ENCODE measurements around the gene DNAH7. TPM values are rescaled to one million over a fixed set of nuclear protein-coding genes. Genes with fewer than 3 reads are reported as not detected.

The DNAH7 gene
- total and polyA plus RNA-seq, 2 donors (not counting 1 experiment from before 2014, with no cell fraction given), result 0.37 to 0.99 TPM

DNA sequence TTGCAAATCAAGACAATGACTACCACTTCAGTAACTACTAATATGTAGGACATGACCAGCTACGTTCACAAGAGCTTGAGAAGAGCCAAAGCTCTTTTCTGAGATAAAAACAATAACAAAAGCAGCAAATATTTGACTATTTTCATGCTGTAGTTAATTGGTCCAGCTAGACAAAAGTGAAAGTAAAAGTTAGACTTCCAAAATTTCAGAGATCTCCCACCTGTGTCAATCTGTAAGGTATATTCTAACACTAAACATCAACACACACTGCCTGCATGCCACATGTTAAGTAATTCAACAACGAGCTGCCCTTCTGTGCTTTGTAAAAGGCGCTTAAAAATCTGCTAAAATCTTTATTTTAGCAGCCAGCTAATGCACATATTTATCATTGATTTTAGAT, 225.7 kb downstream of the DNAH7 start:
- Histone ChIP-seq H3K4me1 (ENCODE audit: control insufficient read depth, extremely low read depth, insufficient read depth, low read length) (no peaks in the 10 kb centered on the region), H3K36me3 (ENCODE audit: control insufficient read depth, insufficient read depth, low read length) (no peaks in the 10 kb centered on the region), H3K9ac (ENCODE audit: insufficient read depth, low read length) (no peak overlapping the region), H3K27me3 (ENCODE audit: control insufficient read depth, insufficient read depth, low read length) (no peaks in the 10 kb centered on the region), H3K4me3 (replicated peaks in 1 of 4; ENCODE audit: control extremely low read depth in 1 of 4, insufficient read depth in 1 of 4, low read depth in 3 of 4, low read length in 4 of 4) (peak overlapping the region in 2 of 4 experiments; percentile 0 to 17), H3K27ac (ENCODE audit: insufficient read depth, low read length) (no peak overlapping the region), H3K9me3 (ENCODE audit: control insufficient read depth, insufficient read depth, low read depth, low read length) (no peaks in the 10 kb centered on the region), H4K20me1 (ENCODE audit: control insufficient read depth, extremely low read depth, insufficient read depth, low read length) (no peaks in the 10 kb centered on the region), H2AFZ (ENCODE audit: low read length) (peak overlapping the region; percentile 46), H3K79me2 (ENCODE audit: control insufficient read depth, insufficient read depth, low read length) (no peaks in the 10 kb centered on the region), H3K4me2 (ENCODE audit: extremely low read depth, insufficient read depth, low read length) (peak overlapping the region; percentile 36)
- DNase-seq (ENCODE audit: low read depth in 2 of 2), result no peak
- TF ChIP-seq EZH2 (IDR thresholded peaks at IDR 0.05; ENCODE audit: low read length, missing control alignments), result no peak
- TF ChIP-seq, protein P1, sequence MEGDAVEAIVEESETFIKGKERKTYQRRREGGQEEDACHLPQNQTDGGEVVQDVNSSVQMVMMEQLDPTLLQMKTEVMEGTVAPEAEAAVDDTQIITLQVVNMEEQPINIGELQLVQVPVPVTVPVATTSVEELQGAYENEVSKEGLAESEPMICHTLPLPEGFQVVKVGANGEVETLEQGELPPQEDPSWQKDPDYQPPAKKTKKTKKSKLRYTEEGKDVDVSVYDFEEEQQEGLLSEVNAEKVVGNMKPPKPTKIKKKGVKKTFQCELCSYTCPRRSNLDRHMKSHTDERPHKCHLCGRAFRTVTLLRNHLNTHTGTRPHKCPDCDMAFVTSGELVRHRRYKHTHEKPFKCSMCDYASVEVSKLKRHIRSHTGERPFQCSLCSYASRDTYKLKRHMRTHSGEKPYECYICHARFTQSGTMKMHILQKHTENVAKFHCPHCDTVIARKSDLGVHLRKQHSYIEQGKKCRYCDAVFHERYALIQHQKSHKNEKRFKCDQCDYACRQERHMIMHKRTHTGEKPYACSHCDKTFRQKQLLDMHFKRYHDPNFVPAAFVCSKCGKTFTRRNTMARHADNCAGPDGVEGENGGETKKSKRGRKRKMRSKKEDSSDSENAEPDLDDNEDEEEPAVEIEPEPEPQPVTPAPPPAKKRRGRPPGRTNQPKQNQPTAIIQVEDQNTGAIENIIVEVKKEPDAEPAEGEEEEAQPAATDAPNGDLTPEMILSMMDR (conservative IDR thresholded peaks at IDR 0.05 in 1 of 2, IDR thresholded peaks at IDR 0.05 in 1 of 2; ENCODE audit: low read depth in 1 of 2, low read length in 2 of 2), result no peak

DNA sequence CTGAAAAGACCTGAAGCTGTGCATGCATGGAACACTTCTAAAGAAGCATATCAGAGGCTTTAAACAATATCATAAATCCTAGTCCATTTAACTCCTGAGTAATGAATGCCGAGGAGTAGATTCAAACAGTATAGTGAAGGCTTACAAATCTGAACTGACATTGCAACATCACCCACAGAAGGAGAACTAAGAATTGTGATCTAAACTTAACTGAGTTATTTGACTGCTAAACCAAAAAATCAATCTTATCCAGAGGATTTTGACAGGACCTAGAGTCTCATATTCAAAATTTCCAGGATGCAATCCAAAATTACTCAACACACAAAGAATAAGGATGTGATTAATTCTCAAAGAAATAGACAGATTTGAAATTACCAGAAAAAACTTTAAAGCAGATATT, 230.6 kb downstream of the DNAH7 start:
- H3K79me2 ChIP-seq (ENCODE audit: control insufficient read depth, insufficient read depth, low read length), result no peaks in the 10 kb centered on the region
- TF ChIP-seq EZH2 (IDR thresholded peaks at IDR 0.05; ENCODE audit: low read length, missing control alignments), result no peak
- TF ChIP-seq, protein P1 (conservative IDR thresholded peaks at IDR 0.05 in 1 of 2, IDR thresholded peaks at IDR 0.05 in 1 of 2; ENCODE audit: low read depth in 1 of 2, low read length in 2 of 2), result no peak
- H3K4me2 ChIP-seq (ENCODE audit: extremely low read depth, insufficient read depth, low read length), result no peak overlapping the region
- H3K4me3 ChIP-seq (replicated peaks in 1 of 4; ENCODE audit: control extremely low read depth in 1 of 4, insufficient read depth in 1 of 4, low read depth in 3 of 4, low read length in 4 of 4), result no peak overlapping the region
- no peaks in the 10 kb centered on the region for H4K20me1 ChIP-seq (ENCODE audit: control insufficient read depth, extremely low read depth, insufficient read depth, low read length)
- H3K9ac ChIP-seq (ENCODE audit: insufficient read depth, low read length), result no peak overlapping the region
- H3K9me3 ChIP-seq (ENCODE audit: control insufficient read depth, insufficient read depth, low read depth, low read length), result no peaks in the 10 kb centered on the region
- no peak overlapping the region for H3K27ac ChIP-seq (ENCODE audit: insufficient read depth, low read length)
- no peaks in the 10 kb centered on the region for H3K36me3 ChIP-seq (ENCODE audit: control insufficient read depth, insufficient read depth, low read length)
- H3K27me3 ChIP-seq (ENCODE audit: control insufficient read depth, insufficient read depth, low read length), result no peaks in the 10 kb centered on the region
- H2AFZ ChIP-seq (ENCODE audit: low read length), result no peak overlapping the region
- no peaks in the 10 kb centered on the region for H3K4me1 ChIP-seq (ENCODE audit: control insufficient read depth, extremely low read depth, insufficient read depth, low read length)
- DNase-seq (ENCODE audit: low read depth in 2 of 2), result peak; percentile 81 to 94

DNA sequence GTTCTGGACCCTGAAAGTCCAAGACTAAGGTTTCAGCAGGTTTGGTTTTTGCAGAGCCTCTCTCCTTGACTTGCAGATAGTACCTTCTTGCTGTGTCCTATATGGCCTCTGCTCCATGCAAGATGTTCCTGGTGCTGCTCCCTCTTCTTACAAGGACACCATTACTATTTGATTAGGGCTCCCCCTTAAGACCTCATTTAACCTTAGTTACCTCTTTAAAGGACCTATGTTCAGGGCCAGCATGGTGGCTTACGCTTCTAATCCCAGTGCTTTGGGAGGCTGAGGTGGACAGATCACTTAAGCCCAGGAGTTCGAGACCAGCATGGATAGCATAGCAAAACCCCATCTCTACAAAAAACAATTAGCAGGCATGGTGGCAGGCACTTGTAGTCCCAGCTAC, 232.6 kb downstream of the DNAH7 start:
- H3K27me3 ChIP-seq (ENCODE audit: control insufficient read depth, insufficient read depth, low read length), result no peaks in the 10 kb centered on the region
- no peaks in the 10 kb centered on the region for H3K9me3 ChIP-seq (ENCODE audit: control insufficient read depth, insufficient read depth, low read depth, low read length)
- H3K27ac ChIP-seq (ENCODE audit: insufficient read depth, low read length), result no peak overlapping the region
- no peak for TF ChIP-seq EZH2 (IDR thresholded peaks at IDR 0.05; ENCODE audit: low read length, missing control alignments)
- TF ChIP-seq, protein P1 (conservative IDR thresholded peaks at IDR 0.05 in 1 of 2, IDR thresholded peaks at IDR 0.05 in 1 of 2; ENCODE audit: low read depth in 1 of 2, low read length in 2 of 2), result no peak
- no peak overlapping the region for H3K4me2 ChIP-seq (ENCODE audit: extremely low read depth, insufficient read depth, low read length)
- no peaks in the 10 kb centered on the region for H3K36me3 ChIP-seq (ENCODE audit: control insufficient read depth, insufficient read depth, low read length)
- H2AFZ ChIP-seq (ENCODE audit: low read length), result no peak overlapping the region
- H3K9ac ChIP-seq (ENCODE audit: insufficient read depth, low read length), result no peak overlapping the region
- no peak for DNase-seq (ENCODE audit: low read depth in 2 of 2)
- H3K4me1 ChIP-seq (ENCODE audit: control insufficient read depth, extremely low read depth, insufficient read depth, low read length), result no peaks in the 10 kb centered on the region
- H3K4me3 ChIP-seq (replicated peaks in 1 of 4; ENCODE audit: control extremely low read depth in 1 of 4, insufficient read depth in 1 of 4, low read depth in 3 of 4, low read length in 4 of 4), result no peak overlapping the region
- no peaks in the 10 kb centered on the region for H4K20me1 ChIP-seq (ENCODE audit: control insufficient read depth, extremely low read depth, insufficient read depth, low read length)
- no peaks in the 10 kb centered on the region for H3K79me2 ChIP-seq (ENCODE audit: control insufficient read depth, insufficient read depth, low read length)

All from fibroblast of lung (primary cell).